GM23338 (cell line): ENCODE measurements around the gene HMGXB3. TPM values are rescaled to one million over a fixed set of nuclear protein-coding genes. Genes with fewer than 3 reads are reported as not detected.

Experiments used
- ATAC-seq: fragments of 200-7000 bp; cut with Tn5 transposase; 3 replicates; pipeline ENCODE4 v1.9.1; 2020
- DNase-seq: peaks from one replicate; pipeline ENCODE4 v3.0.0-alpha.2; 2015; ENCODE audit warnings: low spot score
- H2AFZ ChIP-seq: fragments of 200-600 bp; sonication (generic); 2 replicates; pipeline ENCODE4 v1.8.0; 2016; ENCODE audit warnings: antibody characterized with exemption, mild to moderate bottlenecking, moderate library complexity
- H3F3A ChIP-seq: fragments of 200-600 bp; sonication (generic); replicated peaks from 2 replicates; pipeline ENCODE4 v1.8.0; 2017; ENCODE audit warnings: antibody characterized with exemption, mixed run types, low read depth
- H3K27ac ChIP-seq: fragments of 200-600 bp; sonication (generic); 2 replicates; pipeline ENCODE4 v1.6.1; 2016; ENCODE audit warnings: low read depth
- H3K27me3 ChIP-seq: fragments of 200-600 bp; sonication (generic); 2 replicates; pipeline ENCODE4 v1.8.0; 2016; ENCODE audit warnings: mild to moderate bottlenecking, mixed run types, moderate library complexity; ENCODE audit not compliant: insufficient read depth
- H3K36me3 ChIP-seq: fragments of 200-600 bp; sonication (generic); 2 replicates; pipeline ENCODE4 v1.8.0; 2016; ENCODE audit warnings: mild to moderate bottlenecking; ENCODE audit not compliant: insufficient read depth
- H3K4me1 ChIP-seq: fragments of 200-600 bp; sonication (generic); 2 replicates; pipeline ENCODE4 v1.8.0; 2016; ENCODE audit warnings: mild to moderate bottlenecking, moderate library complexity; ENCODE audit not compliant: insufficient read depth
- H3K4me2 ChIP-seq: fragments of 200-600 bp; sonication (generic); 2 replicates; pipeline ENCODE4 v1.7.1; 2017; ENCODE audit warnings: mixed run types
- H3K4me3 ChIP-seq: fragments of 200-600 bp; sonication (generic); 2 replicates; pipeline ENCODE4 v1.6.1; 2016; ENCODE audit warnings: mixed run types
- H3K79me2 ChIP-seq: fragments of 200-600 bp; sonication (generic); replicated peaks from 2 replicates; pipeline ENCODE4 v1.8.0; 2017; ENCODE audit warnings: mild to moderate bottlenecking; ENCODE audit not compliant: insufficient read depth
- H3K9me2 ChIP-seq: fragments of 200-600 bp; sonication (generic); 2 replicates; pipeline ENCODE4 v1.8.0; 2017; ENCODE audit not compliant: insufficient read depth
- H4K20me1 ChIP-seq: fragments of 200-600 bp; sonication (generic); replicated peaks from 2 replicates; pipeline ENCODE4 v1.8.0; 2017; ENCODE audit warnings: mild to moderate bottlenecking; ENCODE audit not compliant: insufficient read depth
- H3K27ac Mint-ChIP-seq: 2 replicates; pipeline ENCODE4 v1.8.0; 2020; ENCODE audit warnings: inconsistent platforms, mild to moderate bottlenecking, moderate library complexity, mixed read lengths
- H3K27me3 Mint-ChIP-seq: 3 replicates; pipeline ENCODE4 v1.8.0; 2022; ENCODE audit warnings: low read depth, mild to moderate bottlenecking, moderate library complexity, mixed read lengths, inconsistent platforms; ENCODE audit not compliant: insufficient read depth, poor library complexity
- H3K36me3 Mint-ChIP-seq: 3 replicates; pipeline ENCODE4 v1.8.0; 2021; ENCODE audit warnings: low read depth, mild to moderate bottlenecking, inconsistent platforms, moderate library complexity, mixed read lengths
- H3K4me1 Mint-ChIP-seq: 3 replicates; pipeline ENCODE4 v1.8.0; 2020; ENCODE audit warnings: mild to moderate bottlenecking, inconsistent platforms, mixed read lengths
- H3K4me3 Mint-ChIP-seq: 3 replicates; pipeline ENCODE4 v1.8.0; 2021; ENCODE audit warnings: moderate library complexity, mild to moderate bottlenecking, inconsistent platforms, mixed read lengths
- H3K9me3 Mint-ChIP-seq: 3 replicates; pipeline ENCODE4 v1.8.0; 2020; ENCODE audit warnings: moderate library complexity, mild to moderate bottlenecking, inconsistent platforms, mixed read lengths
- CREB1 ChIP-seq: fragments of 250-450 bp; sonication (Bioruptor Pico); IDR thresholded peaks from 2 replicates; pipeline ENCODE4 v1.5.0; 2020; ENCODE audit warnings: low read depth, mild to moderate bottlenecking, moderate library complexity
- EZH2 ChIP-seq: fragments of 200-600 bp; sonication (generic); IDR thresholded peaks from one replicate; pipeline ENCODE4 v1.8.0; 2017; ENCODE audit warnings: antibody characterized with exemption, mild to moderate bottlenecking, low read depth; ENCODE audit not compliant: unreplicated experiment
- EZH2phosphoT487 ChIP-seq: fragments of 200-600 bp; sonication (generic); IDR thresholded peaks from one replicate; pipeline ENCODE4 v1.8.1; 2018; ENCODE audit warnings: antibody characterized with exemption; ENCODE audit not compliant: unreplicated experiment
- JUNB ChIP-seq: IDR thresholded peaks from one replicate; pipeline ENCODE4 v1.6.1; 2016; ENCODE audit warnings: antibody characterized with exemption; ENCODE audit not compliant: unreplicated experiment
- NANOG ChIP-seq: IDR thresholded peaks from 2 replicates; pipeline ENCODE4 v1.6.1; 2016; ENCODE audit warnings: antibody characterized with exemption, borderline replicate concordance
- POLR2AphosphoS5 ChIP-seq: IDR thresholded peaks from 2 replicates; pipeline ENCODE4 v1.6.1; 2016; ENCODE audit warnings: antibody characterized with exemption, low read depth
- STAT1 ChIP-seq: IDR thresholded peaks from one replicate; pipeline ENCODE4 v1.6.1; 2016; ENCODE audit warnings: antibody characterized with exemption; ENCODE audit not compliant: unreplicated experiment
- ZNF114 ChIP-seq: fragments of 250-450 bp; sonication (Bioruptor Pico); IDR thresholded peaks from 2 replicates; pipeline ENCODE4 v1.5.0; 2020; ENCODE audit warnings: mild to moderate bottlenecking, moderate library complexity
- ZNF331 ChIP-seq: fragments of 250-450 bp; sonication (Bioruptor Pico); IDR thresholded peaks from 2 replicates; pipeline ENCODE4 v1.5.0; 2020; ENCODE audit warnings: low read depth, mild to moderate bottlenecking, moderate library complexity
- polyA plus RNA-seq: library from polyadenylated mRNA; unstranded; fragments of >200 nt; fragmentation: Nextera tagmentation; extraction: Ambion mirVana; gene quantifications from 2 replicates; pipeline ENCODE4 v1.2.1, GENCODE V29; 2016
- total RNA-seq: library from RNA; depleted of rRNA; stranded (reverse); fragments of >200 nt; shearing (Covaris generic); gene quantifications from 2 replicates; pipeline ENCODE4 v1.2.3, GENCODE V29; 2014
- TF ChIP-seq, protein P1 (sequence below): IDR thresholded peaks from one replicate; pipeline ENCODE4 v1.6.1; 2018; ENCODE audit warnings: antibody characterized with exemption; ENCODE audit not compliant: unreplicated experiment
- TF ChIP-seq, protein P2 (sequence below): IDR thresholded peaks from 2 replicates; pipeline ENCODE4 v1.6.1; 2016; ENCODE audit warnings: antibody characterized with exemption
- TF ChIP-seq, protein P3 (sequence below), 2 experiments: fragments of 200-600 bp in 1 of 2; sonication (generic) in 1 of 2; conservative IDR thresholded peaks; 2 replicates each; pipeline versions ENCODE4 v1.5.1 to v1.6.1; 2016 to 2017; ENCODE audit warnings: antibody characterized with exemption in 2 of 2, low read depth in 2 of 2, mild to moderate bottlenecking in 2 of 2, moderate library complexity in 1 of 2
- TF ChIP-seq, protein P4 (sequence below): fragments of 250-450 bp; sonication (Bioruptor Pico); IDR thresholded peaks from 2 replicates; pipeline ENCODE4 v1.5.0; 2020; ENCODE audit warnings: mild to moderate bottlenecking, moderate library complexity

The HMGXB3 gene
- total and polyA plus RNA-seq, 2 experiments from 2014 or later = 9.4 to 37.9 TPM

DNA sequence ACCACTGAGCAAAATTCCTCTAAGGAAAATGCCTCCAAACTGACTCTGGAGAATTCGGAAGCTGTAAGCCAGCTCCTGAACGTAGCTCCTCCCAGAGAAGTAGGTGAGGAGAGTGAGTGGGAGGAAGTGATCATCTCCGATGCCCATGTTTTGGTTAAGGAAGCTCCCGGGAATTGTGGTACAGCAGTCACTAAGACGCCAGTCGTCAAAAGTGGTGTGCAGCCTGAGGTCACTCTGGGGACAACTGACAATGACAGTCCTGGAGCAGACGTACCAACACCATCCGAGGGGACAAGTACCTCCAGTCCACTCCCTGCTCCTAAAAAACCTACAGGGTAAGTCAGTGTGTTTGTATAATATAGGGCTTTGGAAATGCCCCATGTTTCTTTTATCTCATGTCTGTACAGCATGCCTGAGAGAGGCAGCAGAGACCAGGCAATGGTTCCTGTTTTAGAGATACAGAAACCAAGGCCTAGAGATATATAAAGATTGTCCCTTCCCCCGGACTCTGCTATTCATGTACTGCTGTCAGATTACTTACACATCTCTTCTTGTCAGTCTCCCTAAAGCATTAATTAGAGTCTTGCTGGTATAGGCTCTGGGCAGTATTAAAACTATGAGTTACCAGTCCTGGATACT is 23.9 kb downstream of the HMGXB3 start:
- H3K27ac Mint-ChIP-seq = no peak overlapping the region
- TF ChIP-seq POLR2AphosphoS5 (no peak), ZNF331 (CRISPR knock-in tag) (no peak), JUNB (no peak), EZH2phosphoT487 (no peak), CREB1 (CRISPR knock-in tag) (no peak), STAT1 (no peak), ZNF114 (CRISPR knock-in tag) (no peak), NANOG (no peak), EZH2 (no peak)
- TF ChIP-seq, protein P1, sequence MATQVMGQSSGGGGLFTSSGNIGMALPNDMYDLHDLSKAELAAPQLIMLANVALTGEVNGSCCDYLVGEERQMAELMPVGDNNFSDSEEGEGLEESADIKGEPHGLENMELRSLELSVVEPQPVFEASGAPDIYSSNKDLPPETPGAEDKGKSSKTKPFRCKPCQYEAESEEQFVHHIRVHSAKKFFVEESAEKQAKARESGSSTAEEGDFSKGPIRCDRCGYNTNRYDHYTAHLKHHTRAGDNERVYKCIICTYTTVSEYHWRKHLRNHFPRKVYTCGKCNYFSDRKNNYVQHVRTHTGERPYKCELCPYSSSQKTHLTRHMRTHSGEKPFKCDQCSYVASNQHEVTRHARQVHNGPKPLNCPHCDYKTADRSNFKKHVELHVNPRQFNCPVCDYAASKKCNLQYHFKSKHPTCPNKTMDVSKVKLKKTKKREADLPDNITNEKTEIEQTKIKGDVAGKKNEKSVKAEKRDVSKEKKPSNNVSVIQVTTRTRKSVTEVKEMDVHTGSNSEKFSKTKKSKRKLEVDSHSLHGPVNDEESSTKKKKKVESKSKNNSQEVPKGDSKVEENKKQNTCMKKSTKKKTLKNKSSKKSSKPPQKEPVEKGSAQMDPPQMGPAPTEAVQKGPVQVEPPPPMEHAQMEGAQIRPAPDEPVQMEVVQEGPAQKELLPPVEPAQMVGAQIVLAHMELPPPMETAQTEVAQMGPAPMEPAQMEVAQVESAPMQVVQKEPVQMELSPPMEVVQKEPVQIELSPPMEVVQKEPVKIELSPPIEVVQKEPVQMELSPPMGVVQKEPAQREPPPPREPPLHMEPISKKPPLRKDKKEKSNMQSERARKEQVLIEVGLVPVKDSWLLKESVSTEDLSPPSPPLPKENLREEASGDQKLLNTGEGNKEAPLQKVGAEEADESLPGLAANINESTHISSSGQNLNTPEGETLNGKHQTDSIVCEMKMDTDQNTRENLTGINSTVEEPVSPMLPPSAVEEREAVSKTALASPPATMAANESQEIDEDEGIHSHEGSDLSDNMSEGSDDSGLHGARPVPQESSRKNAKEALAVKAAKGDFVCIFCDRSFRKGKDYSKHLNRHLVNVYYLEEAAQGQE = no peak
- TF ChIP-seq, protein P2, sequence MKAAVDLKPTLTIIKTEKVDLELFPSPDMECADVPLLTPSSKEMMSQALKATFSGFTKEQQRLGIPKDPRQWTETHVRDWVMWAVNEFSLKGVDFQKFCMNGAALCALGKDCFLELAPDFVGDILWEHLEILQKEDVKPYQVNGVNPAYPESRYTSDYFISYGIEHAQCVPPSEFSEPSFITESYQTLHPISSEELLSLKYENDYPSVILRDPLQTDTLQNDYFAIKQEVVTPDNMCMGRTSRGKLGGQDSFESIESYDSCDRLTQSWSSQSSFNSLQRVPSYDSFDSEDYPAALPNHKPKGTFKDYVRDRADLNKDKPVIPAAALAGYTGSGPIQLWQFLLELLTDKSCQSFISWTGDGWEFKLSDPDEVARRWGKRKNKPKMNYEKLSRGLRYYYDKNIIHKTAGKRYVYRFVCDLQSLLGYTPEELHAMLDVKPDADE = no peak
- TF ChIP-seq, protein P3, sequence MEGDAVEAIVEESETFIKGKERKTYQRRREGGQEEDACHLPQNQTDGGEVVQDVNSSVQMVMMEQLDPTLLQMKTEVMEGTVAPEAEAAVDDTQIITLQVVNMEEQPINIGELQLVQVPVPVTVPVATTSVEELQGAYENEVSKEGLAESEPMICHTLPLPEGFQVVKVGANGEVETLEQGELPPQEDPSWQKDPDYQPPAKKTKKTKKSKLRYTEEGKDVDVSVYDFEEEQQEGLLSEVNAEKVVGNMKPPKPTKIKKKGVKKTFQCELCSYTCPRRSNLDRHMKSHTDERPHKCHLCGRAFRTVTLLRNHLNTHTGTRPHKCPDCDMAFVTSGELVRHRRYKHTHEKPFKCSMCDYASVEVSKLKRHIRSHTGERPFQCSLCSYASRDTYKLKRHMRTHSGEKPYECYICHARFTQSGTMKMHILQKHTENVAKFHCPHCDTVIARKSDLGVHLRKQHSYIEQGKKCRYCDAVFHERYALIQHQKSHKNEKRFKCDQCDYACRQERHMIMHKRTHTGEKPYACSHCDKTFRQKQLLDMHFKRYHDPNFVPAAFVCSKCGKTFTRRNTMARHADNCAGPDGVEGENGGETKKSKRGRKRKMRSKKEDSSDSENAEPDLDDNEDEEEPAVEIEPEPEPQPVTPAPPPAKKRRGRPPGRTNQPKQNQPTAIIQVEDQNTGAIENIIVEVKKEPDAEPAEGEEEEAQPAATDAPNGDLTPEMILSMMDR (conservative IDR thresholded peaks at IDR 0.05; ENCODE audit: low read depth in 2 of 2) = no peak
- TF ChIP-seq, protein P4, sequence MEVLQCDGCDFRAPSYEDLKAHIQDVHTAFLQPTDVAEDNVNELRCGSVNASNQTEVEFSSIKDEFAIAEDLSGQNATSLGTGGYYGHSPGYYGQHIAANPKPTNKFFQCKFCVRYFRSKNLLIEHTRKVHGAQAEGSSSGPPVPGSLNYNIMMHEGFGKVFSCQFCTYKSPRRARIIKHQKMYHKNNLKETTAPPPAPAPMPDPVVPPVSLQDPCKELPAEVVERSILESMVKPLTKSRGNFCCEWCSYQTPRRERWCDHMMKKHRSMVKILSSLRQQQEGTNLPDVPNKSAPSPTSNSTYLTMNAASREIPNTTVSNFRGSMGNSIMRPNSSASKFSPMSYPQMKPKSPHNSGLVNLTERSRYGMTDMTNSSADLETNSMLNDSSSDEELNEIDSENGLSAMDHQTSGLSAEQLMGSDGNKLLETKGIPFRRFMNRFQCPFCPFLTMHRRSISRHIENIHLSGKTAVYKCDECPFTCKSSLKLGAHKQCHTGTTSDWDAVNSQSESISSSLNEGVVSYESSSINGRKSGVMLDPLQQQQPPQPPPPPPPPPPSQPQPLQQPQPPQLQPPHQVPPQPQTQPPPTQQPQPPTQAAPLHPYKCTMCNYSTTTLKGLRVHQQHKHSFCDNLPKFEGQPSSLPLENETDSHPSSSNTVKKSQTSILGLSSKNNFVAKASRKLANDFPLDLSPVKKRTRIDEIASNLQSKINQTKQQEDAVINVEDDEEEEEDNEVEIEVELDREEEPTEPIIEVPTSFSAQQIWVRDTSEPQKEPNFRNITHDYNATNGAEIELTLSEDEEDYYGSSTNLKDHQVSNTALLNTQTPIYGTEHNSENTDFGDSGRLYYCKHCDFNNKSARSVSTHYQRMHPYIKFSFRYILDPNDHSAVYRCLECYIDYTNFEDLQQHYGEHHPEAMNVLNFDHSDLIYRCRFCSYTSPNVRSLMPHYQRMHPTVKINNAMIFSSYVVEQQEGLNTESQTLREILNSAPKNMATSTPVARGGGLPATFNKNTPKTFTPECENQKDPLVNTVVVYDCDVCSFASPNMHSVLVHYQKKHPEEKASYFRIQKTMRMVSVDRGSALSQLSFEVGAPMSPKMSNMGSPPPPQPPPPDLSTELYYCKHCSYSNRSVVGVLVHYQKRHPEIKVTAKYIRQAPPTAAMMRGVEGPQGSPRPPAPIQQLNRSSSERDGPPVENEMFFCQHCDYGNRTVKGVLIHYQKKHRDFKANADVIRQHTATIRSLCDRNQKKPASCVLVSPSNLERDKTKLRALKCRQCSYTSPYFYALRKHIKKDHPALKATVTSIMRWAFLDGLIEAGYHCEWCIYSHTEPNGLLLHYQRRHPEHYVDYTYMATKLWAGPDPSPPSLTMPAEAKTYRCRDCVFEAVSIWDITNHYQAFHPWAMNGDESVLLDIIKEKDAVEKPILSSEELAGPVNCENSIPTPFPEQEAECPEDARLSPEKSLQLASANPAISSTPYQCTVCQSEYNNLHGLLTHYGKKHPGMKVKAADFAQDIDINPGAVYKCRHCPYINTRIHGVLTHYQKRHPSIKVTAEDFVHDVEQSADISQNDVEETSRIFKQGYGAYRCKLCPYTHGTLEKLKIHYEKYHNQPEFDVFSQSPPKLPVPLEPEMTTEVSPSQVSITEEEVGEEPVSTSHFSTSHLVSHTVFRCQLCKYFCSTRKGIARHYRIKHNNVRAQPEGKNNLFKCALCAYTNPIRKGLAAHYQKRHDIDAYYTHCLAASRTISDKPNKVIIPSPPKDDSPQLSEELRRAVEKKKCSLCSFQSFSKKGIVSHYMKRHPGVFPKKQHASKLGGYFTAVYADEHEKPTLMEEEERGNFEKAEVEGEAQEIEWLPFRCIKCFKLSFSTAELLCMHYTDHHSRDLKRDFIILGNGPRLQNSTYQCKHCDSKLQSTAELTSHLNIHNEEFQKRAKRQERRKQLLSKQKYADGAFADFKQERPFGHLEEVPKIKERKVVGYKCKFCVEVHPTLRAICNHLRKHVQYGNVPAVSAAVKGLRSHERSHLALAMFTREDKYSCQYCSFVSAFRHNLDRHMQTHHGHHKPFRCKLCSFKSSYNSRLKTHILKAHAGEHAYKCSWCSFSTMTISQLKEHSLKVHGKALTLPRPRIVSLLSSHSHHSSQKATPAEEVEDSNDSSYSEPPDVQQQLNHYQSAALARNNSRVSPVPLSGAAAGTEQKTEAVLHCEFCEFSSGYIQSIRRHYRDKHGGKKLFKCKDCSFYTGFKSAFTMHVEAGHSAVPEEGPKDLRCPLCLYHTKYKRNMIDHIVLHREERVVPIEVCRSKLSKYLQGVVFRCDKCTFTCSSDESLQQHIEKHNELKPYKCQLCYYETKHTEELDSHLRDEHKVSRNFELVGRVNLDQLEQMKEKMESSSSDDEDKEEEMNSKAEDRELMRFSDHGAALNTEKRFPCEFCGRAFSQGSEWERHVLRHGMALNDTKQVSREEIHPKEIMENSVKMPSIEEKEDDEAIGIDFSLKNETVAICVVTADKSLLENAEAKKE (CRISPR knock-in tag) = no peak
- ATAC-seq = no peak

More for the DNA sequence above, 23.9 kb downstream of the HMGXB3 start:
- H3K36me3 Mint-ChIP-seq = peaks cover 61% of the 10 kb centered on the region
- H4K20me1 ChIP-seq = no peaks in the 10 kb centered on the region; the same call in none of the 2 replicates
- H3K36me3 ChIP-seq = peaks cover 38% of the 10 kb centered on the region
- H3F3A ChIP-seq = 0 out of 2 replicates have a peak, but pooled peaks cover 2% of the 10 kb centered on the region
- no peak overlapping the region for H3K4me2 ChIP-seq
- DNase-seq = no peak
- H3K79me2 ChIP-seq = no peaks in the 10 kb centered on the region; the same call in 1 of the 2 replicates
- no peaks in the 10 kb centered on the region for H3K27me3 ChIP-seq
- H3K4me1 Mint-ChIP-seq = peaks cover 25% of the 10 kb centered on the region
- H3K27ac ChIP-seq = no peak overlapping the region
- H2AFZ ChIP-seq = no peak overlapping the region
- H3K9me2 ChIP-seq = no peaks in the 10 kb centered on the region
- no peak overlapping the region for H3K4me3 ChIP-seq
- H3K4me1 ChIP-seq = no peaks in the 10 kb centered on the region; the same call in 1 of the 2 replicates
- H3K9me3 Mint-ChIP-seq = no peaks in the 10 kb centered on the region
- peaks cover 4% of the 10 kb centered on the region for H3K27me3 Mint-ChIP-seq
- H3K4me3 Mint-ChIP-seq = no peak overlapping the region
